IMR-90 (cell line): ENCODE data around the gene ARF1. TPM values are rescaled to one million over a fixed set of nuclear protein-coding genes. Genes with fewer than 3 reads are reported as not detected.

ENCODE experiments used
- ATAC-seq: fragments of 200-7000 bp; cut with Tn5 transposase; 2 replicates; pipeline ENCODE4 v1.9.1; 2020; ENCODE audit warnings: low read depth, mild to moderate bottlenecking, moderate library complexity
- BruUV-seq: library from RNA; stranded (reverse); fragments of 400-500 nt; replicated peaks from 2 replicates; lab custom pipeline; 2021; lab: Mats Ljungman, UMichigan
- CTCF ChIA-PET: fragments of 300-600 bp; formaldehyde crosslinking; extraction: SDS; loops from one replicate; lab custom pipeline; 2021; ENCODE audit warnings: antibody characterized with exemption; lab: Yijun Ruan, JAX
- POLR2A ChIA-PET: fragments of 300-600 bp; sonication (Branson Sonifier 250); formaldehyde crosslinking; loops from one replicate; lab custom pipeline; 2022; ENCODE audit warnings: antibody characterized with exemption; ENCODE audit not compliant: unreplicated experiment; lab: Charles Lee
- DNase-seq: peaks from one replicate; pipeline ENCODE4 v3.0.0; 2013
- H2AFZ ChIP-seq: replicated peaks from 2 replicates; pipeline ENCODE3; 2013; ENCODE audit warnings: low read length, mild to moderate bottlenecking; ENCODE audit not compliant: poor library complexity
- H2AK5ac ChIP-seq: 2 replicates; pipeline ENCODE4 v1.6.1; 2013; ENCODE audit warnings: low read depth, low read length, inconsistent platforms
- H2AK9ac ChIP-seq: replicated peaks from 2 replicates; pipeline ENCODE3; 2013; ENCODE audit warnings: mild to moderate bottlenecking, low read depth, low read length, moderate library complexity; ENCODE audit not compliant: poor library complexity
- H2BK120ac ChIP-seq: 2 replicates; pipeline ENCODE4 v1.6.1; 2013; ENCODE audit warnings: low read depth, low read length, inconsistent platforms
- H2BK15ac ChIP-seq: 3 replicates; pipeline ENCODE4 v1.6.1; 2013; ENCODE audit warnings: low read depth, low read length, inconsistent platforms
- H2BK20ac ChIP-seq: 2 replicates; pipeline ENCODE4 v1.6.1; 2013; ENCODE audit warnings: low read depth, mild to moderate bottlenecking, inconsistent platforms, low read length, moderate library complexity
- H2BK5ac ChIP-seq: 2 replicates; pipeline ENCODE4 v1.6.1; 2013; ENCODE audit warnings: mild to moderate bottlenecking, low read depth, low read length, inconsistent platforms; ENCODE audit not compliant: poor library complexity, severe bottlenecking
- H3K14ac ChIP-seq: replicated peaks from 2 replicates; pipeline ENCODE4 v1.6.1; 2013; ENCODE audit warnings: low read depth, low read length, inconsistent platforms
- H3K18ac ChIP-seq: 2 replicates; pipeline ENCODE4 v1.6.1; 2013; ENCODE audit warnings: low read depth, low read length, control low read depth
- H3K23ac ChIP-seq: 2 replicates; pipeline ENCODE4 v1.6.1; 2013; ENCODE audit warnings: low read depth, low read length, inconsistent platforms
- H3K27ac ChIP-seq: 2 replicates; pipeline ENCODE4 v1.5.1; 2013; ENCODE audit warnings: mild to moderate bottlenecking, control low read depth, low read length; ENCODE audit not compliant: insufficient read depth
- H3K27me3 ChIP-seq: 2 replicates; pipeline ENCODE4 v1.6.1; 2013; ENCODE audit warnings: low read length; ENCODE audit not compliant: control insufficient read depth, insufficient read depth
- H3K36me3 ChIP-seq: 2 replicates; pipeline ENCODE4 v1.6.1; 2013; ENCODE audit warnings: low read length, mixed read lengths; ENCODE audit not compliant: control insufficient read depth, insufficient read depth
- H3K4ac ChIP-seq: 2 replicates; pipeline ENCODE4 v1.6.1; 2013; ENCODE audit warnings: low read depth, low read length, inconsistent platforms
- H3K4me1 ChIP-seq: 2 replicates; pipeline ENCODE4 v1.6.1; 2013; ENCODE audit warnings: low read length, mixed read lengths; ENCODE audit not compliant: control insufficient read depth, insufficient read depth
- H3K4me2 ChIP-seq: 2 replicates; pipeline ENCODE4 v1.6.1; 2013; ENCODE audit warnings: low read depth, mild to moderate bottlenecking, control low read depth, low read length, moderate library complexity
- H3K4me3 ChIP-seq: 2 replicates; pipeline ENCODE4 v1.5.1; 2013; ENCODE audit warnings: low read depth, mild to moderate bottlenecking, control low read depth, low read length, moderate library complexity; ENCODE audit not compliant: insufficient read depth
- H3K56ac ChIP-seq: 2 replicates; pipeline ENCODE4 v1.6.1; 2013; ENCODE audit warnings: low read length, inconsistent platforms; ENCODE audit not compliant: insufficient read depth; ENCODE audit errors: extremely low read depth
- H3K79me1 ChIP-seq, 2 experiments: 2 replicates each; pipeline ENCODE4 v1.6.1; 2013; ENCODE audit warnings: low read length in 2 of 2, inconsistent platforms in 1 of 2, low read depth in 1 of 2
- H3K9ac ChIP-seq: 2 replicates; pipeline ENCODE4 v1.6.1; 2013; ENCODE audit warnings: low read depth, low read length, control low read depth
- H3K9me1 ChIP-seq: 2 replicates; pipeline ENCODE4 v1.6.1; 2013; ENCODE audit warnings: low read length, inconsistent platforms; ENCODE audit not compliant: insufficient read depth
- H3K9me3 ChIP-seq: 2 replicates; pipeline ENCODE4 v1.6.1; 2013; ENCODE audit warnings: low read length; ENCODE audit not compliant: control insufficient read depth, insufficient read depth
- H4K20me1 ChIP-seq: 2 replicates; pipeline ENCODE4 v1.6.1; 2013; ENCODE audit warnings: low read length, inconsistent platforms; ENCODE audit not compliant: insufficient read depth
- H4K5ac ChIP-seq: 2 replicates; pipeline ENCODE4 v1.6.1; 2013; ENCODE audit warnings: mild to moderate bottlenecking, low read depth, low read length, control low read depth
- H4K8ac ChIP-seq, 2 experiments: 2 replicates each; pipeline ENCODE4 v1.6.1; 2013; ENCODE audit warnings: low read depth in 2 of 2, low read length in 2 of 2, control low read depth in 1 of 2, inconsistent platforms in 1 of 2
- H4K91ac ChIP-seq: 2 replicates; pipeline ENCODE4 v1.6.1; 2013; ENCODE audit warnings: low read depth, low read length, inconsistent platforms; ENCODE audit not compliant: insufficient read depth
- FOS ChIP-seq: fragments of 150-350 bp; IDR thresholded peaks from 2 replicates; pipeline ENCODE4 v1.6.1; 2016; ENCODE audit warnings: low read depth, low read length
- POLR2A ChIP-seq: IDR thresholded peaks from 2 replicates; pipeline ENCODE4 v1.6.1; 2012; ENCODE audit warnings: mild to moderate bottlenecking, low read depth, low read length
- RCOR1 ChIP-seq: IDR thresholded peaks from 2 replicates; pipeline ENCODE4 v1.6.1; 2012; ENCODE audit warnings: mild to moderate bottlenecking, low read length, improper control_type of control experiment; ENCODE audit not compliant: insufficient replicate concordance
- WGBS, 2 experiments: methylation state at CpG; one replicate each; pipeline versions ENCODE4 v1.1.5 to v1.1.7; 2013; ENCODE audit warnings: missing lambda C conversion rate in 2 of 2; ENCODE audit not compliant: insufficient read length in 1 of 2; ENCODE audit errors: extremely low coverage in 2 of 2; 5-methylcytosine and 5-hydroxymethylcytosine counted together
- dilution Hi-C: fragments of 300-500 bp; cut with HindIII; formaldehyde crosslinking; loops from one replicate; pipeline ENCODE4 v1.14.3; 2018; ENCODE audit warnings: low sequenced_read_pairs; ENCODE audit not compliant: unreplicated experiment
- in situ Hi-C: fragments of 300-500 bp; cut with MboI; formaldehyde crosslinking; loops from 3 replicates; pipeline ENCODE4 v1.14.3; 2019; ENCODE audit warnings: low sequenced_read_pairs, inconsistent platforms, mixed read lengths
- intact Hi-C: fragments of 100-400 bp; cut with micrococcal nuclease; formaldehyde crosslinking; loops from 2 replicates; pipeline ENCODE4 v1.10.0; 2022
- polyA plus RNA-seq, 3 experiments: library from polyadenylated mRNA; depleted of rRNA; stranded (reverse); fragments of >200 nt; gene quantifications; 2 replicates each; pipeline ENCODE4 v1.2.3, GENCODE V29; 2012; ENCODE audit warnings: low replicate concordance in 1 of 3
- total RNA-seq: library from RNA; depleted of rRNA; stranded (reverse); fragments of >200 nt; gene quantifications from 2 replicates; pipeline ENCODE4 v1.2.3, GENCODE V29; 2012

Gene ARF1
- total and polyA plus RNA-seq, 2 of the 4 experiments (the other 2 are of a cell fraction), result 330 to 1,100 TPM

DNA sequence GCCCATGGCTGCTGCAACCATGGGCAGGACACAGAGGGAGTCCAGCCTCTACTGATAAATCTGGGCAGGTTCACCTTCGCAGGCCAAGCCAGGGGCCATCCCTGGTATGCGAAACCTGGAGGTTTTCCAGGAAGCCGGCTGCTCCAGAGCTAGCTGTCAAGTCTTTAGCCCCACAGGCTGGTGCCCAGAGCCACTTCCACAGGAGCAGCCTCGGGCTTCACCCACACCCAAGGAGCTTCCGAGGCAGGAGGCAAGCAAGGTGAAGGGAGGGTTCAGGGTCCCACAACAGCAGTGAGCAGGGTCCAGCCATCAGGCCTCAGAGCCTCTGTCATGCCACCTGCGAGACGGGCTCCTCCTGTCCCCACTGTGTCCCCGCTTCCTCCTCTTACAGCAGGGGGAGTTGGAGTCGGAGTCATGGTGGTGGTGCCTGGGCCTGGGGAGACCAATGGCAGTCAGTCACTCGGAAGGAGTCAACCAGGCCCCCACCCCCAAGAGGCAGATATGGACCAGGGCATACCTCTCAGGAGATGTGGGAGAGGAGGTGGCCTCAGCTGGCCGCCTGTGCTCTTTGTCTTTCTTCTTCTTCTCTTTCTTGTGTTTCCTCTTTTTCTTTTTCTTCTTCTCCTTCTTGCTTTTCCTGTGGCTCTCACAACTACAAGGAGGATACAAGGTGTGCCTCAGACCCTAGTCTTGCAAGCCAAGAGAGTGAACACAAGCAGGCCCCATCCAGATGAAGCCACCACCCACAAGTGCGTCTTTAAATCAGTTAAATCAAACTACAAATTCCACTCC is 18.5 kb downstream of the ARF1 start (continued):
- TF ChIP-seq FOS, result no peak

DNA sequence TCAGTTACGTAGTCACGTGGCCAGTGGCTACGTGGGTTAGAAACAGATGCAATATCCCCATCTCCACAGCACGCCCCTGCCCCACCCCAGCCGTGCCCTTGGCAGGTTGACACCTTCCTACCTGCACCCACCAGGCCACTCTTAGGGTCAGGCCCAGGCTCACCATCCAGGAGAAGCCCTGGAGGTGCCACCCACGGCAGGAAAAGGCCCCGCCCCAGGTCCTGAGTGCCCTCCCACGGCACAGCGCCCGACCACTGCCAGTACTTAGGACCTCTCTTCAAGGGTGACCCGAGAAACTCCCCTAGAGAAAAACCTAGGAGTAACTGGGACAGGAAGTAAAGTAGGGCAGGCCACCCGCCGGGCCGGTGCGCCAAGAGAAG is 19.1 kb downstream of the ARF1 start:
- Histone ChIP-seq H3K56ac (no peak overlapping the region), H3K14ac (no peak overlapping the region), H3K23ac (no peak overlapping the region), H4K8ac (no peak overlapping the region), H4K5ac (no peak overlapping the region; the same call in 1 of the 2 replicates), H3K36me3 (peaks cover 48% of the 10 kb centered on the region), H4K91ac (no peak overlapping the region), H2AFZ (peak overlapping the region; percentile 67), H3K4ac (no peak overlapping the region), H2BK120ac (no peak overlapping the region), H3K4me1 (peaks cover 7% of the 10 kb centered on the region; the same call in 1 of the 2 replicates), H3K27me3 (no peaks in the 10 kb centered on the region), H3K18ac (no peak overlapping the region), H3K79me1 (peaks cover 7 to 55% of the 10 kb centered on the region in 2 experiments; a peak in 3 of 4 replicates), H2AK5ac (no peak overlapping the region), H2BK5ac (no peak overlapping the region), H2AK9ac (no peak overlapping the region), H2BK20ac (no peak overlapping the region), H3K9me1 (peaks cover 17% of the 10 kb centered on the region), H3K9me3 (no peaks in the 10 kb centered on the region), H3K4me3 (no peak overlapping the region), H3K27ac (no peak overlapping the region), H4K20me1 (peaks cover 53% of the 10 kb centered on the region), H3K9ac (no peak overlapping the region), H2BK15ac (no peak overlapping the region), H3K4me2 (peak overlapping the region; percentile 71; the same call in 1 of the 2 replicates)
- in situ Hi-C loops (no loop called here), intact Hi-C loops (loop anchor here (5.0 kb wide), 1 partner anchor 41 kb away; the partner anchor contains the start of gene GUK1), dilution Hi-C loops (no loop called here)
- 74% methylated on average over 5 of the region's 15 CpGs; no CpG with 5 or more reads in 1 of the 2 experiments for WGBS, 2 experiments
- CTCF ChIA-PET, result no interaction called here
- no peak for ATAC-seq
- BruUV-seq, result no TSS peak
- DNase-seq, result no peak
- peak; percentile 15; the same call in 1 of the 2 replicates for TF ChIP-seq POLR2A
- TF ChIP-seq RCOR1, result no peak
- POLR2A ChIA-PET, result no interaction called here
